SK-N-SH (cell line): ENCODE data around the gene RGMA. TPM values are rescaled to one million over a fixed set of nuclear protein-coding genes. Genes with fewer than 3 reads are reported as not detected.

Experiments
- CTCF ChIA-PET: fragments of 300-600, 350-600 bp; formaldehyde crosslinking; extraction: SDS; loops from one replicate; lab custom pipeline; 2021; lab: Yijun Ruan, JAX
- POLR2A ChIA-PET: fragments of 350-600 bp; sonication (Branson Sonifier 250); formaldehyde crosslinking; extraction: SDS; loops from one replicate; lab custom pipeline; 2020; ENCODE audit warnings: antibody characterized with exemption, inconsistent platforms; lab: Yijun Ruan, JAX
- DNase-seq: peaks from one replicate; pipeline ENCODE4 v3.0.0; 2012
- H2AFZ ChIP-seq: fragments of 200-600 bp; sonication (generic); 2 replicates; pipeline ENCODE4 v1.8.1; 2016; ENCODE audit warnings: antibody characterized with exemption, mild to moderate bottlenecking, low read depth
- H3F3A ChIP-seq: fragments of 200-600 bp; sonication (generic); replicated peaks from 2 replicates; pipeline ENCODE3; 2016; ENCODE audit warnings: antibody characterized with exemption, mild to moderate bottlenecking; ENCODE audit not compliant: insufficient read depth
- H3K27ac ChIP-seq, 2 experiments: fragments of 200-500 bp in 1 of 2; fragments of 200-600 bp in 1 of 2; sonication (Bioruptor generic) in 1 of 2; sonication (generic), shearing (Covaris generic) in 1 of 2; 2 replicates each; pipeline versions ENCODE4 v1.5.1 to v1.6.1; 2014 to 2016; ENCODE audit warnings: low read depth in 2 of 2, inconsistent platforms in 1 of 2, low read length in 1 of 2, mild to moderate bottlenecking in 1 of 2, mixed read lengths in 1 of 2
- H3K27me3 ChIP-seq: fragments of 200-600 bp; sonication (generic), shearing (Covaris generic); 2 replicates; pipeline ENCODE4 v1.6.1; 2016; ENCODE audit warnings: mixed run types; ENCODE audit not compliant: insufficient read depth
- H3K36me3 ChIP-seq, 2 experiments: fragments of 200-500 bp in 1 of 2; fragments of 200-600 bp in 1 of 2; sonication (Bioruptor generic) in 1 of 2; sonication (generic) in 1 of 2; replicated peaks in 1 of 2; 2 replicates each; pipeline versions ENCODE3 to v1.5.1; 2014 to 2016; ENCODE audit warnings: low read length in 1 of 2, mild to moderate bottlenecking in 1 of 2; ENCODE audit not compliant: insufficient read depth in 2 of 2, control insufficient read depth in 1 of 2
- H3K4me1 ChIP-seq, 2 experiments: fragments of 200-500 bp in 1 of 2; fragments of 200-600 bp in 1 of 2; sonication (Bioruptor generic) in 1 of 2; sonication (generic), shearing (Covaris generic) in 1 of 2; 2 replicates each; pipeline versions ENCODE4 v1.5.1 to v1.6.1; 2014 to 2016; ENCODE audit warnings: low read depth in 1 of 2, low read length in 1 of 2, mixed run types in 1 of 2; ENCODE audit not compliant: insufficient read depth in 2 of 2, control insufficient read depth in 1 of 2
- H3K4me2 ChIP-seq: fragments of 200-600 bp; sonication (generic), shearing (Covaris generic); 2 replicates; pipeline ENCODE4 v1.6.1; 2017; ENCODE audit warnings: mixed run types
- H3K4me3 ChIP-seq, 2 experiments: fragments of 200-500 bp in 1 of 2; fragments of 200-600 bp in 1 of 2; sonication (Bioruptor generic) in 1 of 2; sonication (generic), shearing (Covaris generic) in 1 of 2; 2 replicates each; pipeline versions ENCODE4 v1.5.1 to v1.8.1; 2014 to 2016; ENCODE audit warnings: low read depth in 2 of 2, inconsistent platforms in 1 of 2, low read length in 1 of 2, mild to moderate bottlenecking in 1 of 2, mixed read lengths in 1 of 2, moderate library complexity in 1 of 2
- H3K79me2 ChIP-seq: fragments of 200-600 bp; sonication (generic); 2 replicates; pipeline ENCODE4 v1.8.1; 2017; ENCODE audit warnings: mild to moderate bottlenecking; ENCODE audit not compliant: insufficient read depth
- H3K9ac ChIP-seq: fragments of 200-600 bp; sonication (generic); 2 replicates; pipeline ENCODE4 v1.6.1; 2017; ENCODE audit warnings: mixed run types
- H3K9me2 ChIP-seq: fragments of 200-600 bp; sonication (generic); 2 replicates; pipeline ENCODE4 v1.6.1; 2017; ENCODE audit warnings: mixed run types
- H3K9me3 ChIP-seq: fragments of 200-600 bp; sonication (generic); 2 replicates; pipeline ENCODE4 v1.6.1; 2017; ENCODE audit warnings: mixed run types, mild to moderate bottlenecking, moderate library complexity
- H4K20me1 ChIP-seq: fragments of 200-600 bp; sonication (generic); 2 replicates; pipeline ENCODE4 v1.6.1; 2017; ENCODE audit warnings: mild to moderate bottlenecking, mixed run types; ENCODE audit not compliant: insufficient read depth
- ELF1 ChIP-seq: IDR thresholded peaks from 2 replicates; pipeline ENCODE4 v1.4.0; 2012
- IRF3 ChIP-seq: fragments of 150-350 bp; IDR thresholded peaks from 2 replicates; pipeline ENCODE4 v1.6.1; 2016; ENCODE audit warnings: mild to moderate bottlenecking, low read depth, low read length
- JUND ChIP-seq: IDR thresholded peaks from 2 replicates; pipeline ENCODE4 v1.4.0; 2012
- MXI1 ChIP-seq: IDR thresholded peaks from 2 replicates; pipeline ENCODE4 v1.6.1; 2012; ENCODE audit warnings: mild to moderate bottlenecking, low read depth, low read length, improper control_type of control experiment
- NFIC ChIP-seq: IDR thresholded peaks from 2 replicates; pipeline ENCODE4 v1.4.0; 2012; ENCODE audit warnings: borderline replicate concordance
- PBX3 ChIP-seq: IDR thresholded peaks from 2 replicates; pipeline ENCODE4; 2012
- POLR2AphosphoS5 ChIP-seq: IDR thresholded peaks from 2 replicates; pipeline ENCODE4 v1.6.1; 2012; ENCODE audit warnings: low read depth, low read length
- RAD21 ChIP-seq: IDR thresholded peaks from 2 replicates; pipeline ENCODE4 v1.6.1; 2012; ENCODE audit warnings: mild to moderate bottlenecking, low read length
- RXRA ChIP-seq: IDR thresholded peaks from 2 replicates; pipeline ENCODE4 v1.4.0; 2012; ENCODE audit warnings: low read depth, mild to moderate bottlenecking, borderline replicate concordance
- USF2 ChIP-seq: fragments of 150-350 bp; IDR thresholded peaks from 2 replicates; pipeline ENCODE4 v1.6.1; 2017; ENCODE audit warnings: antibody characterized with exemption, low read length, low read depth, borderline replicate concordance
- YY1 ChIP-seq: IDR thresholded peaks from 2 replicates; pipeline ENCODE4 v1.4.0; 2012; ENCODE audit warnings: low read depth, mild to moderate bottlenecking
- ZBTB33 ChIP-seq: IDR thresholded peaks from 2 replicates; pipeline ENCODE4 v1.4.0; 2012; ENCODE audit warnings: low read depth, borderline replicate concordance
- WGBS: methylation state at CpG from one replicate; pipeline ENCODE4 v1.1.6; 2017; ENCODE audit warnings: low lambda C conversion rate; 5-methylcytosine and 5-hydroxymethylcytosine counted together
- polyA plus RNA-seq, 3 experiments: library from polyadenylated mRNA; depleted of rRNA; stranded (reverse); fragments of >200 nt; gene quantifications; 2 replicates each; pipeline ENCODE4 v1.2.3, GENCODE V29; 2012

Gene RGMA
- polyA plus RNA-seq, 1 of the 3 experiments (the other 2 are of a cell fraction), result 1.5 TPM

GRCh38 chr15:93103823-93104222 is 14.8 kb upstream of the RGMA start:
- no peaks in the 10 kb centered on the region for H3K4me1 ChIP-seq
- no peaks in the 10 kb centered on the region for H3K36me3 ChIP-seq
- no peak overlapping the region for H3K4me3 ChIP-seq
- WGBS, result 14% methylated on average over 2 of the region's 2 CpGs
- no peak overlapping the region for H3K4me2 ChIP-seq
- H2AFZ ChIP-seq, result no peak overlapping the region
- no peak overlapping the region for H3K27ac ChIP-seq
- no peak for DNase-seq
- no peak overlapping the region for H3K9ac ChIP-seq
- H3F3A ChIP-seq, result no peaks in the 10 kb centered on the region
- H3K9me2 ChIP-seq, result no peaks in the 10 kb centered on the region
- ChIA-PET CTCF (interaction anchor here (1.0 to 2.6 kb wide), 6 partner anchors 9 to 1016 kb away, joined by 3 to 9 read pairs (median 4); no protein-coding TSS in a partner anchor), POLR2A (no interaction called here)
- H3K79me2 ChIP-seq, result no peaks in the 10 kb centered on the region
- no peaks in the 10 kb centered on the region for H3K9me3 ChIP-seq
- no peaks in the 10 kb centered on the region for H3K27me3 ChIP-seq
- TF ChIP-seq MXI1 (no peak), PBX3 (no peak), RXRA (no peak), IRF3 (no peak), RAD21 (no peak), POLR2AphosphoS5 (no peak), JUND (no peak), ZBTB33 (no peak), YY1 (no peak), USF2 (no peak)
- no peaks in the 10 kb centered on the region for H4K20me1 ChIP-seq

DNA sequence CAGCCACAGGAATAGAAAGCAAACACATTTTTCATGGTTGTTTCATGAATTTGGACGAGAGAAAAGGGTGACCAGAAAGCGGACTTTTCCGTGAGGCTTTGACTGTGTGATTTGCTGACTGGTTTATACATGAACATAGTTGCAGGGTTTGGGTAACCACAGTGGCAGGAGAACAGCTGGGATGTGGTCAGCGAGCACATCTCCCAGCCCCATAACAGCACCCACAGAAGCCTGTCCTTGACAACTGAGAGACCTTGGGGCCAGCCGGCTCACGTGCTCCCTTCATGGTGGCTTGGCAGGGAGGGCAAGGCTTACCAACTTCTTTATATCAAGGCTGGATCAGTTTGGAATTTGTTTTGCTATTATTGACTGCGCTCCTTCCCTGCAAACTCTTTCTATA is 13.2 kb upstream of the RGMA start:
- WGBS, result 63% methylated on average over 7 of the region's 7 CpGs

More for the DNA sequence above, 13.2 kb upstream of the RGMA start:
- no peaks in the 10 kb centered on the region for H4K20me1 ChIP-seq
- H2AFZ ChIP-seq, result no peak overlapping the region
- no peak overlapping the region for H3K9ac ChIP-seq
- H3K9me3 ChIP-seq, result no peaks in the 10 kb centered on the region
- H3K4me3 ChIP-seq, result no peak overlapping the region
- H3K36me3 ChIP-seq, result no peaks in the 10 kb centered on the region
- H3K27me3 ChIP-seq, result no peaks in the 10 kb centered on the region
- no peaks in the 10 kb centered on the region for H3F3A ChIP-seq
- no peaks in the 10 kb centered on the region for H3K4me1 ChIP-seq
- no peak for TF ChIP-seq MXI1
- no peak for TF ChIP-seq NFIC
- no peak for TF ChIP-seq ELF1
- ChIA-PET CTCF (interaction anchor here (1.2 to 2.6 kb wide), 4 partner anchors 14 to 1017 kb away, joined by 3 to 9 read pairs (median 4); no protein-coding TSS in a partner anchor), POLR2A (no interaction called here)
- DNase-seq, result no peak
- H3K27ac ChIP-seq, result no peak overlapping the region
- no peak overlapping the region for H3K4me2 ChIP-seq
- H3K79me2 ChIP-seq, result no peaks in the 10 kb centered on the region
- no peaks in the 10 kb centered on the region for H3K9me2 ChIP-seq
